Measurements from ENCODE around the gene KRTAP13-3.

DNA sequence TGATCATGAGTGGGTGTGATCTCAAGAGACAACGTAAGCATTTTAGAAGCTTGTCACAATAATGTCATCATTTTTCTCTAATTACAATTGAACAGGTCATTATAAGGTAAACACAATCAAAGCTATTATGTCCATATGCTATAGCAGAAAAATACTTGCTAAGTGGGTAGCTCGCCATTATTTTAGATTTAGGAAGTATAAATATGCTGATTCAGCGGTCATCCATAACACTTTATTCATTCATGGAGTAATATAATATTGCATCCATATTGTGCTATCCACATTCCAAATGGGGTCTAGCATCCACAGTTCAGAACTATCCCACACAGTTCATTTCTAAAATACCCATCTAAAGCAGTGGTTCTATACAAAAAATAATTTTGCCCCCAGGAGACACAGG is 22.8 kb upstream of the KRTAP13-3 start:
- TF ChIP-seq CTCF (CRISPR knock-in tag; IDR thresholded peaks at IDR 0.05) (no peak), RAD51 (IDR thresholded peaks at IDR 0.05; ENCODE audit: borderline replicate concordance) (no peak), ZNF101 (CRISPR knock-in tag; IDR thresholded peaks at IDR 0.05; ENCODE audit: borderline replicate concordance, low read depth) (no peak), MAZ (IDR thresholded peaks at IDR 0.05; ENCODE audit: borderline replicate concordance, low read depth, low read length) (no peak), MAZ (CRISPR knock-in tag; IDR thresholded peaks at IDR 0.05; ENCODE audit: low read depth) (no peak), LBX2 (CRISPR knock-in tag; IDR thresholded peaks at IDR 0.05; ENCODE audit: borderline replicate concordance) (no peak), POLR2A (IDR thresholded peaks at IDR 0.05; ENCODE audit: insufficient read depth in 1 of 2, low read depth in 2 of 2, low read length in 2 of 2) (no peak), ZNF549 (CRISPR knock-in tag; IDR thresholded peaks at IDR 0.05) (no peak), ZBTB40 (IDR thresholded peaks at IDR 0.05) (no peak), ZBTB40 (CRISPR knock-in tag; IDR thresholded peaks at IDR 0.05) (no peak)
- TF ChIP-seq, protein P1, sequence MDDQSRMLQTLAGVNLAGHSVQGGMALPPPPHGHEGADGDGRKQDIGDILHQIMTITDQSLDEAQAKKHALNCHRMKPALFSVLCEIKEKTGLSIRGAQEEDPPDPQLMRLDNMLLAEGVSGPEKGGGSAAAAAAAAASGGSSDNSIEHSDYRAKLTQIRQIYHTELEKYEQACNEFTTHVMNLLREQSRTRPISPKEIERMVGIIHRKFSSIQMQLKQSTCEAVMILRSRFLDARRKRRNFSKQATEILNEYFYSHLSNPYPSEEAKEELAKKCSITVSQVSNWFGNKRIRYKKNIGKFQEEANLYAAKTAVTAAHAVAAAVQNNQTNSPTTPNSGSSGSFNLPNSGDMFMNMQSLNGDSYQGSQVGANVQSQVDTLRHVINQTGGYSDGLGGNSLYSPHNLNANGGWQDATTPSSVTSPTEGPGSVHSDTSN (CRISPR knock-in tag; IDR thresholded peaks at IDR 0.05; ENCODE audit: borderline replicate concordance): no peak
- TF ChIP-seq, protein P2, sequence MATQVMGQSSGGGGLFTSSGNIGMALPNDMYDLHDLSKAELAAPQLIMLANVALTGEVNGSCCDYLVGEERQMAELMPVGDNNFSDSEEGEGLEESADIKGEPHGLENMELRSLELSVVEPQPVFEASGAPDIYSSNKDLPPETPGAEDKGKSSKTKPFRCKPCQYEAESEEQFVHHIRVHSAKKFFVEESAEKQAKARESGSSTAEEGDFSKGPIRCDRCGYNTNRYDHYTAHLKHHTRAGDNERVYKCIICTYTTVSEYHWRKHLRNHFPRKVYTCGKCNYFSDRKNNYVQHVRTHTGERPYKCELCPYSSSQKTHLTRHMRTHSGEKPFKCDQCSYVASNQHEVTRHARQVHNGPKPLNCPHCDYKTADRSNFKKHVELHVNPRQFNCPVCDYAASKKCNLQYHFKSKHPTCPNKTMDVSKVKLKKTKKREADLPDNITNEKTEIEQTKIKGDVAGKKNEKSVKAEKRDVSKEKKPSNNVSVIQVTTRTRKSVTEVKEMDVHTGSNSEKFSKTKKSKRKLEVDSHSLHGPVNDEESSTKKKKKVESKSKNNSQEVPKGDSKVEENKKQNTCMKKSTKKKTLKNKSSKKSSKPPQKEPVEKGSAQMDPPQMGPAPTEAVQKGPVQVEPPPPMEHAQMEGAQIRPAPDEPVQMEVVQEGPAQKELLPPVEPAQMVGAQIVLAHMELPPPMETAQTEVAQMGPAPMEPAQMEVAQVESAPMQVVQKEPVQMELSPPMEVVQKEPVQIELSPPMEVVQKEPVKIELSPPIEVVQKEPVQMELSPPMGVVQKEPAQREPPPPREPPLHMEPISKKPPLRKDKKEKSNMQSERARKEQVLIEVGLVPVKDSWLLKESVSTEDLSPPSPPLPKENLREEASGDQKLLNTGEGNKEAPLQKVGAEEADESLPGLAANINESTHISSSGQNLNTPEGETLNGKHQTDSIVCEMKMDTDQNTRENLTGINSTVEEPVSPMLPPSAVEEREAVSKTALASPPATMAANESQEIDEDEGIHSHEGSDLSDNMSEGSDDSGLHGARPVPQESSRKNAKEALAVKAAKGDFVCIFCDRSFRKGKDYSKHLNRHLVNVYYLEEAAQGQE (IDR thresholded peaks at IDR 0.05; ENCODE audit: borderline replicate concordance in 1 of 2, low read depth in 1 of 2, low read length in 2 of 2): no peak

All from HepG2 (cell line).